Retinal pigment epithelial cell (primary cell): ENCODE data around the gene MED10.

Experiments used
- DNase-seq: peaks from one replicate; pipeline ENCODE4 v3.0.0-alpha.2; 2010; ENCODE audit warnings: low read depth
- H3K4me3 ChIP-seq: 2 replicates; pipeline ENCODE4 v1.5.1; 2011; ENCODE audit warnings: mild to moderate bottlenecking, low read length, control low read depth, moderate library complexity
- TF ChIP-seq, protein P1 (sequence below): conservative IDR thresholded peaks from 2 replicates; pipeline ENCODE4 v1.5.1; 2011; ENCODE audit warnings: low read depth, low read length, control low read depth, inconsistent platforms

The MED10 gene

DNA sequence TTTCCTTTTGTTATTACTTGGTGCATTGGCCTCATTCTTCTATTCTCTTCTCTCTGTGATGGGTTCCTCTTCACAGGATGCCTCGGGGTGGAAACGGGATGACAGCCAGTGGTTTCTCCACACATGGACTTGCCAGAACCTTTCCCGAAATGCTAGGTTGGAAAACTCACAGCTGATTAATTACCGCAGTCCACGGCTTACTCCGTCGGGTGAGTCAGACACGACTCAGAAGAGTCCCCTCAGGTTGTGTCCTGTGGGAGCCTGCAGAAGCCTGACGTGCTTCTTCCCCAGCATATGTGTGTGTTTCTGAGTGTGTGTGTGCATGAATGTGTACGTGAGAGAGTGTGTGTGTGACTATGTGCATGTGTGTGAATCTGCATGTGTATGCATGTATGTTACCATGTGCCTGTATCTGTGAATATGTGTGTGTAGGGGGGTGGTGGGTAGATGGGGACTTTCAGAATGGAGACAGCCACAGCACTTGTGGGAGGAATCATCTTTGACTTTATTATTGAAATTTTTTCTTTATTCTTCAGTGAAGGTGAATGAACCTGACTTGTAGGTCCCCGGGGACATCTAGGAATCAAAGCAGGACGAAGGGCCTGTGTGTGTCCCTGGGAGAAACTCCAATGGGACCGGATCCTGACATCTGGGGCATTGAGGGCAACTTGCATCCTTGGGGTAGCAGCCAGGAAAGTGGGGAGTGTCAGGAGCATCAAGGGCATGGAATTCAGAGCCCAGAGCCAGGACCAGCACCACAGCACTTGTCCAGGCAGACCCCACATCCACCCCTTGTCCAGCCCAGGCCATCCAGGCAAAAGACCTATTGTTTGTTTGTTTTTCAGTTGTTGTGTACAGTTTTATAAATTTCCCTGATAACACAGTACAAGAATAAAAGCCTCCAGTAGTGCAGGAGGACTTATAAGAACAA, 21.9 kb upstream of the MED10 start:
- TF ChIP-seq, protein P1, sequence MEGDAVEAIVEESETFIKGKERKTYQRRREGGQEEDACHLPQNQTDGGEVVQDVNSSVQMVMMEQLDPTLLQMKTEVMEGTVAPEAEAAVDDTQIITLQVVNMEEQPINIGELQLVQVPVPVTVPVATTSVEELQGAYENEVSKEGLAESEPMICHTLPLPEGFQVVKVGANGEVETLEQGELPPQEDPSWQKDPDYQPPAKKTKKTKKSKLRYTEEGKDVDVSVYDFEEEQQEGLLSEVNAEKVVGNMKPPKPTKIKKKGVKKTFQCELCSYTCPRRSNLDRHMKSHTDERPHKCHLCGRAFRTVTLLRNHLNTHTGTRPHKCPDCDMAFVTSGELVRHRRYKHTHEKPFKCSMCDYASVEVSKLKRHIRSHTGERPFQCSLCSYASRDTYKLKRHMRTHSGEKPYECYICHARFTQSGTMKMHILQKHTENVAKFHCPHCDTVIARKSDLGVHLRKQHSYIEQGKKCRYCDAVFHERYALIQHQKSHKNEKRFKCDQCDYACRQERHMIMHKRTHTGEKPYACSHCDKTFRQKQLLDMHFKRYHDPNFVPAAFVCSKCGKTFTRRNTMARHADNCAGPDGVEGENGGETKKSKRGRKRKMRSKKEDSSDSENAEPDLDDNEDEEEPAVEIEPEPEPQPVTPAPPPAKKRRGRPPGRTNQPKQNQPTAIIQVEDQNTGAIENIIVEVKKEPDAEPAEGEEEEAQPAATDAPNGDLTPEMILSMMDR, result no peak
- no peak overlapping the region for H3K4me3 ChIP-seq
- no peak for DNase-seq

- TF ChIP-seq, protein P1, result no peak
- H3K4me3 ChIP-seq, result no peak overlapping the region
- no peak for DNase-seq
Measured at GRCh38 chr5:6398570-6399230, 20.4 kb upstream of the MED10 start.

DNA sequence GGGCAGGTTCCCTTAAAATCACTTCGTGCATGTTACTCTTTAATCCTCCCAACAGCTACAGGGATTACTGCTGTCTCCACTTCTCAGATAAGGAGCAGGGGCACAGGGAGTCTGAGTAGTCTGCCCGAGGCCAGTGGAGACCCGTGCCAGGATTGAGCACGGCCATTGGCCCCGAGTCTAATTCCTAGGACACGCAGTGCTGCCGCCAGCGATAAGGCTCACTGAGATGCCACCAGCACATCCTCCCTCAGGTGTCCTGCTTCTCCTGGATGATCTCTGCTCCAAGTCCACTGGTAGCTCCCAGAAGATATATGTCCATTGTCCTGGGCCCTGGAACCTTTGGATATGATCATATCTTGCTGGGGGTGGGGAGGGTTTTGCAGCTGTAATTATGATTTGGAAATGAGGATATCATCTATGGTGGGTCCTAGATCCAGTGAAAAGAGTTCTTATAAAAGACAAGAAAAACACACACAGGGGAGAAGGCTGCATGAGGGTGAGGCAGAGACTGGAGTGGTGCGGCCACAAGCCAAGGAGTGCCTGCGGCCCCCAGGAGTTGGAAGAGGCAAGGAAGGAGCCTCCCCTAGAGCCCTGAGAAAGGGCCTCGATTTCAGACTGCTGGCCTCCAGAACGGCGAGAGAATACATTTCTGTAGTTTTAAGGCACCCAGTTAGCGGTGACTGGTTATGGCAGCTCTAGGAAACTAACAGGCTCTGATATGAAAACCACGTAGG, 19.4 kb upstream of the MED10 start:
- no peak overlapping the region for H3K4me3 ChIP-seq
- TF ChIP-seq, protein P1, result no peak
- no peak for DNase-seq

- no peak for DNase-seq
- no peak overlapping the region for H3K4me3 ChIP-seq
- TF ChIP-seq, protein P1, result no peak
Measured at GRCh38 chr5:6396836-6397535, 18.6 kb upstream of the MED10 start.

- TF ChIP-seq, protein P1, result no peak
- no peak overlapping the region for H3K4me3 ChIP-seq
- no peak for DNase-seq
Measured at GRCh38 chr5:6396043-6396442, 17.7 kb upstream of the MED10 start.

GRCh38 chr5:6395621-6396020, 17.3 kb upstream of the MED10 start:
- no peak overlapping the region for H3K4me3 ChIP-seq
- no peak for DNase-seq
- TF ChIP-seq, protein P1, result no peak
